BE2C (cell line): Measurements from ENCODE around the gene HEY2.

Source experiments
- DNase-seq: peaks from one replicate; pipeline ENCODE4 v3.0.0-alpha.2; 2020
- H3K27me3 ChIP-seq: fragments of 250-450 bp; sonication (Bioruptor Pico); 2 replicates; pipeline ENCODE4 v1.5.1; 2020; ENCODE audit warnings: mild to moderate bottlenecking
- H3K36me3 ChIP-seq: fragments of 250-450 bp; sonication (Bioruptor Pico); 2 replicates; pipeline ENCODE4 v1.5.1; 2020; ENCODE audit warnings: mild to moderate bottlenecking
- H3K4me1 ChIP-seq: fragments of 250-450 bp; sonication (Bioruptor Pico); 2 replicates; pipeline ENCODE4 v1.5.1; 2020
- H3K4me3 ChIP-seq: 2 replicates; pipeline ENCODE4 v1.5.1; 2011; ENCODE audit warnings: low read depth, low read length
- H3K9me3 ChIP-seq: fragments of 250-450 bp; sonication (Bioruptor Pico); 2 replicates; pipeline ENCODE4 v1.5.1; 2020
- TF ChIP-seq, protein P1 (sequence below): IDR thresholded peaks from 2 replicates; pipeline ENCODE4 v1.5.1; 2012; ENCODE audit warnings: mild to moderate bottlenecking, low read depth, low read length

Gene HEY2

DNA sequence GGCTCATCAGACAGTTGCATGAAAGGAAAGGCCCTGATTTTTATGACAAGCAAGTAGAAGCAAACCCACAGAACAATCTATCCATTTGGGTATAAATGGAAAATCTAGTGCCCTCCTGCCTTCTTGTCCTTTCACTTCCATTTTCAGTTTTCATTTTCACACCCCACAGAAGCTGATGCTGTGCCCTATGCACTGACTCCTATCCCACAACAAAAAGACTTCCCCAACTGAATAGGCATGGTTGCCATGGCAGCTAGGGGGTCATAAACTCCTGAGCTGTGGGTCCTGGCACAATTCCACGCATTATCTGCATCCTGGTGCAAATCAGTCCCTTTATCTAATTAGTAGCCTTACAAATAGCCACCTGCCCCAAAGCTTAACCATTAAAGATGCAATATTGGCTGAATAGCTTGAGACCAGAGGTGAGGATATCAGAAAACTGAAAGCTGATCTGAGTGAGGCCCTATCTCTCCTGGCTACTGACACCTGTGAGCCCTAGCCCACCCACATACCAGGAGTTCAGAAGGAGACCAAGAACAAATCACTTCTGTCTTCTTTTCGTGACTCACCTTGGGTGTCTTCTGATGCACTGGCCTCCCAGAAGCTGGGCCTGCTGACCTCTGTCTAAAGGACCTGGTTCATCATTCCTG is 34.9 kb upstream of the HEY2 start:
- no peaks in the 10 kb centered on the region for H3K9me3 ChIP-seq
- DNase-seq = no peak
- H3K36me3 ChIP-seq = no peaks in the 10 kb centered on the region
- TF ChIP-seq, protein P1, sequence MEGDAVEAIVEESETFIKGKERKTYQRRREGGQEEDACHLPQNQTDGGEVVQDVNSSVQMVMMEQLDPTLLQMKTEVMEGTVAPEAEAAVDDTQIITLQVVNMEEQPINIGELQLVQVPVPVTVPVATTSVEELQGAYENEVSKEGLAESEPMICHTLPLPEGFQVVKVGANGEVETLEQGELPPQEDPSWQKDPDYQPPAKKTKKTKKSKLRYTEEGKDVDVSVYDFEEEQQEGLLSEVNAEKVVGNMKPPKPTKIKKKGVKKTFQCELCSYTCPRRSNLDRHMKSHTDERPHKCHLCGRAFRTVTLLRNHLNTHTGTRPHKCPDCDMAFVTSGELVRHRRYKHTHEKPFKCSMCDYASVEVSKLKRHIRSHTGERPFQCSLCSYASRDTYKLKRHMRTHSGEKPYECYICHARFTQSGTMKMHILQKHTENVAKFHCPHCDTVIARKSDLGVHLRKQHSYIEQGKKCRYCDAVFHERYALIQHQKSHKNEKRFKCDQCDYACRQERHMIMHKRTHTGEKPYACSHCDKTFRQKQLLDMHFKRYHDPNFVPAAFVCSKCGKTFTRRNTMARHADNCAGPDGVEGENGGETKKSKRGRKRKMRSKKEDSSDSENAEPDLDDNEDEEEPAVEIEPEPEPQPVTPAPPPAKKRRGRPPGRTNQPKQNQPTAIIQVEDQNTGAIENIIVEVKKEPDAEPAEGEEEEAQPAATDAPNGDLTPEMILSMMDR = no peak
- H3K27me3 ChIP-seq = peaks cover 5% of the 10 kb centered on the region; the same call in 1 of the 2 replicates
- no peaks in the 10 kb centered on the region for H3K4me1 ChIP-seq
- no peak overlapping the region for H3K4me3 ChIP-seq

DNA sequence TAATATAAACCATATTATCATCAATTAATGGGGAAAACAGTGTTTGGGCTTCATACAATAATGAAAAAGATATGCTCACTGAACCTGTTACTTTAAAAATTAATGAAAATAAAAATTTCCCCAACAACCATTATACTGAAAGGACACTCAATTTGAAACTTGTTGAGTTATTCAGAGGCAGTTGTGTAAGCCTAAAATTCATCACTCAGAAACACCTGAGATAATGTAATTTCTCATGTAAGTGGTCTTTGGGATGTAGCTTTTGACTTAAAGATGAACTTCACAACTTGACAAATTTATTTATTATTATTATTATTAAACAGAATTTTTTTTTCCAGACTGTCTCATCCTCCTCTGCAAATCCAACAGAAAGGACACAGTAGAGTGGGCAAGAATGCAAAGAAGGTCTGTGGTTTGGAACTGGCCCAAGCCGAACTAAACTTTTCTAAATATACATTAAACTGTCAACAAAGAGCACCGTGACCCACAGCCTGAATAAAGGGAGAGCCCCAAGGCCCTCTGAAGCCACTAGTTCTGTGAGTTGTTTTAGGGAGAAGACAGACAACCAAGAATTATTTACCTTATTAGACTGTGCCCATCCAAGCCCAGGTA is 32.2 kb upstream of the HEY2 start:
- Histone ChIP-seq H3K4me1 (no peaks in the 10 kb centered on the region), H3K27me3 (0 out of 2 replicates have a peak, but pooled peaks cover 3% of the 10 kb centered on the region), H3K4me3 (no peak overlapping the region), H3K9me3 (no peaks in the 10 kb centered on the region), H3K36me3 (no peaks in the 10 kb centered on the region)
- TF ChIP-seq, protein P1 = no peak
- DNase-seq = no peak

DNA sequence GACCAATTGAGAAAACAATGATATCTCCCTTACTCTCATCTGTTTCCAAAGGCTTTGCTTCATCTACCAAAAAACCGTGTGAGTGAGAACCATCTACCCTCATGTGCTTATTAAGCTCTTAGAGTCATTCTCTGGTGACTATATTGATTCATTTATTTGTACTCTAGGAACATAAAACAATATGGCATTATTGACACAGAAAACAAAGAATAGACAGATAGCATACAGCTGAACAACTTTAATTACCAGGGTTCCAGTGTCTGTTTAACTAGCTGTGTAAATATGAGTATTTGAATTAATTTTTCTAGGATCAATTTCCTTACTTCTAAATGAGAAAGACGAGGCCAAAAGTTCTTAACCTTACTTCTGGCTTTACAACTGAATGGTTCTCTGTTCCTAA is 31.3 kb upstream of the HEY2 start:
- TF ChIP-seq, protein P1 = no peak
- no peaks in the 10 kb centered on the region for H3K36me3 ChIP-seq
- H3K4me3 ChIP-seq = no peak overlapping the region
- no peak for DNase-seq
- H3K27me3 ChIP-seq = peaks cover 3% of the 10 kb centered on the region; the same call in 1 of the 2 replicates
- no peaks in the 10 kb centered on the region for H3K9me3 ChIP-seq
- no peaks in the 10 kb centered on the region for H3K4me1 ChIP-seq

DNA sequence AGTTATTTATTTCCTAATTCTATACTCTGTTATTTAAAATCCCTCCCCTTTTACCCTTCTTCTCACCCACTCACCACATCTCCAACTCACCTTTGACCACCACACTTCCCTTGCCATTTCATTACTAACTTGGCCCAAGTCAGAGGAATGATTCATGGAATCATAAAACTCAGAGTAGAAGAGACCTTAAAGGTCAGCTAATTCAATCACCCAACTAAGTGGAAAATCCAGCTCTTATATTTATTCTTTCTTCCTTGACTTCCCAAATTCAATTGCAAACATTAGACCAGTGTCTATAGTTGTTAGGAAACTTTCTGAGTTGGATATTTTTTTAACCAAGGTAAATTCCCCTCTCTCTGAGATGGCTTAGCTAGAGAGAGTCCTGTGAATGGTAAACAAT is 26.5 kb upstream of the HEY2 start:
- Histone ChIP-seq H3K4me3 (no peak overlapping the region), H3K36me3 (no peaks in the 10 kb centered on the region), H3K4me1 (no peaks in the 10 kb centered on the region), H3K27me3 (peaks cover 3% of the 10 kb centered on the region), H3K9me3 (no peaks in the 10 kb centered on the region)
- no peak for DNase-seq
- TF ChIP-seq, protein P1 = no peak

DNA sequence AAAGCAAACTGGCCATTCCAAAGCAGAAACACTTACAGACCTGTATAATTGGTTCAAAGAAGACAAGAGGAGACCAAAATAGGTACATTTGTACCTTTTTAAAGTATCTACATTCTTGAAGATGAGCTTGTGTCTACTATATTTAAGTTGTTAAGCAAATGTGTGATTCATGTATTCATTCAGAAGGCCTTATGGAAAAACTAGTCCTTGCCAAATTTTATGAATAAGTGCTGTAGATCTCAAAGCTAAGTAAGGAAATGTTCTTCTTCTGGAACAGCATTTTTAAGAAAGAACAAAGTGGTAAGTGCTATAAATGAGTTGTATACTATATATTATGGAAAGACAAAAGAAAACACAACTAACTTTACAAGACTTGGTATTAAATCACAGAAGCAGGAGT is 22.2 kb upstream of the HEY2 start:
- Histone ChIP-seq H3K4me1 (no peaks in the 10 kb centered on the region), H3K36me3 (no peaks in the 10 kb centered on the region), H3K4me3 (no peak overlapping the region), H3K27me3 (peaks cover 4% of the 10 kb centered on the region), H3K9me3 (no peaks in the 10 kb centered on the region)
- no peak for DNase-seq
- TF ChIP-seq, protein P1 = no peak

DNA sequence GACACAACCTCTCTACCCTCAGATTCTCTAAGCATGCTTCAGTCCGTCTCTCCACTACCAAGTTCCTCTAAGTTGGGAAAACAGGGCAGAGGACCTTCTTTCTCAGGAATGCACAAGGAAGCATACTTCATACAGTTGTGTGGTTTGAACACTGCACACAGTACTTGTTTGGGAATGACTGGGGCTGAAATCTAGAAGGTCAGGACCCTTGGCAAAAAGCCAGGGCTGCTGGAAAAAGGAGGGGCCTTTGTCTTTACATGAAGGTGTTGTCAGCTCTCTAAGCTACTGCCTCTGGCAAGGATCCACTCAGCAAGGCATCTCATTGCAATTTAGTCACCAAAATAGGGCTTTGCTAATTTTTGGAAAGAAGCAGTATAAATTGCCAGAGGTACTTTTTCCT is 20.7 kb upstream of the HEY2 start:
- H3K9me3 ChIP-seq = no peaks in the 10 kb centered on the region
- TF ChIP-seq, protein P1 = no peak
- no peaks in the 10 kb centered on the region for H3K36me3 ChIP-seq
- no peaks in the 10 kb centered on the region for H3K4me1 ChIP-seq
- H3K4me3 ChIP-seq = no peak overlapping the region
- H3K27me3 ChIP-seq = peaks cover 7% of the 10 kb centered on the region
- no peak for DNase-seq
